Stimulated activated CD8-positive, alpha-beta memory T cell treated with anti-CD3 and anti-CD28 coated beads, Interleukin-2, amount 100 ng/mL, for 48 hours (primary cell): ENCODE data around the gene IDH3B.
"Not testable (repeated sequence)": the region's sequence is repeated elsewhere in the genome, so short reads cannot be mapped to it uniquely, and the experiment has no call there.

Experiments
- DNase-seq, 2 donors: peaks; one replicate each; pipeline ENCODE4 v3.0.0-alpha.2; 2020; ENCODE audit warnings: low read depth in 2 of 2

IDH3B gene

DNA sequence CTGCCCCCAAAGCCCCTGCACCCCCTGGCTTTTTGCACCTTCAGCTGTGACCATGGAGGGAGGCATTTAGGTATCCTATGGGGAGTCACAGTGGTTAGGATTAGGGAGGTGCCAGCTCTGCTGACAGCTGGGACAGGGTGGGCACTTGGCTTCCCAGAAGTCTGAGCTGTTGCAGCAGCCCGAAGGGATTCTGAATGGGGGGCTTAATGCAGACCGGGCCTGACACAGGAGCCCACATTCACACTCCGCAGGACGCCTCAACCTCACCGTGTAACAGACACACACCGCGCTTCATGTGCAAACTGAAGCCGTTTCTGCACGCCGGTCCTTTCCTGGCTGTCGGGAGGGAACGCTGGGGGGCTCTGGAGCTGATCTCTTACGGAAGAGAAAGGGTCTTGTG is 30.5 kb upstream of the IDH3B start:
- no peak for DNase-seq

GRCh38 chr20:2694008-2694471 is 30.0 kb upstream of the IDH3B start:
- DNase-seq, result no peak

GRCh38 chr20:2693286-2694007 is 29.4 kb upstream of the IDH3B start:
- peak in 1 of 2 donors; percentile 12 for DNase-seq

GRCh38 chr20:2692886-2693285 is 28.9 kb upstream of the IDH3B start:
- no peak for DNase-seq

DNA sequence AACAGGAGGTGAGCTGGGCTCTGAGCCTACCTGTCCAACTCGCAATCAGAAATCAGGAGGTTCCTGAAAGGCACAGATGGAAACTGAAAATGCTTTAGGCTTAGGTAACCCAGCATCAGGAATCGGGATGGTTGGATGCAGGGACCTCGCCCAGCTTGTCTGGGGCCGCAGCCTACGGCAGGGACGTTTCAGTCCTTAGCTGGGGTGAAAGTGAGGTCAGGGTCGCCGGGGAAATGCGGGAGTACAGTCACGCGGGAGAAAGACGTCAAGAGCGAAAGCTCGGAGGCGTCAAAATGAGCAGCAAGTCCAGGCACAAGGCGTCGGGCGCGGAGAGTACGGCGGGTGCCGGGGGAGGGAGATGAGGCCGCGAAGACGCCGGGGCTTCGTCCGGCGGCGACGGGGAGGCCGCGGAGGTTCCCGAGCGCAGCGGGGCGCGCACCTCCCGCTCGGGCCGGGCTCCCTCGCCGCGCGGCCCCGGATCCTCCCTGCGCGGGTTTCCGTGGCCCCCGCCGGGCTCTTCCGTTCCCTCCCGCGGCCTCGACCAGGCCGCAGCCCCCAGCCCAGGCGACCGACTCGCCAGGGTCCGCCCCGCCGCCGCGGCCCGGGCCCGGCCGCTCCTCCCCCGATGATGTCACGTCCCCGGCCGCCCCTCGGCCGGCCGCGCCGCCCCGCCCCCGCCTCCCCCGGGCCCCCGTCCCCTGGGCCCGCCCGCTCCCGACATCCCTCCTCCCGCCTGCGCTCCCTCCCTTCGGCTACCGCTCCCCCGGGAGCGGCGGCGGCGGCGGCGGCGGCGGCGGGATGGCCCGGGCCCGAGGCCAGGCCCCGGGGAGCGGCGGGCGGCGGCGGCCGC is 28.2 kb upstream of the IDH3B start, which contains the start of gene EBF4:
TSS of gene EBF4 (plus strand) at position 745 of the 850 bp plus-strand sequence. CDS start 866 bp downstream, outside the sequence.
- no peak for DNase-seq

DNA sequence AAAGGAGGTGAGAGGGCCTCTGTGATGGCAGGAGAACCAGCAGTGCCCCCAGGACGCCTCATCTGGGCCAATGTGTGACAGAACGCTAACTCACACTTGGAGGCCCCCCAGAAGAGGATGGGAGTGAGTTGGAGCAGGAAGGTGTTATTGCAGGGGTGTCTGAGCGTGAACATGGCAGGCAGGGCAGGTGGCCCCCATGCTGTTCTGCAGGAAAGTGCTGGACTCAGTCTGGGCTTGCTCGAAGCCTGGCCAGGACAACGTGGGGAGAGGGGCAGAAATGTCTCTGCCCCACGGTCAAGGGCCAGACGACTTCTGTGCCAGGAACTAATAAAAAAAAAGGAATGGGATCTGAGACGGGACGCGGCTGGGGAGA is 27.6 kb upstream of the IDH3B start:
- DNase-seq, result no peak

DNA sequence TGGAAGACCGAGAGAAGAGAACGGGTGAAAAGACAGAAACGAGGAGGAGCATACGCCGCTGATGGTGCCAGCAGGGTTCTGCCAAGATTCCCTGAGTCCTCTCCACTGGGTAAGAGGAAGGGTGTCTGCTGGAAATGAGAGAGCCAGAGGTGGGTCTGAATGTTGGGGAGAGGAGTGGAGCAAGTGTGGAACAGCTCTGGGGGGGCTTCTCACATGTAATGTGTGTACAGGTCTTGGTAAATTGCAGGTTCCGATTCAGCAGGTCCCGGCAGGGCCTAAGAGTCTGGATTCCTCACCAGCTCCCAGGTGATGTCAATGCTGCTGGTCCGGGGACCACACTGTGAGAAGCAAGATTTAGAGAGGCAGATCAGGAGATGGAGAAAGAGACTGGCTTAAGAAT is 27.1 kb upstream of the IDH3B start:
- DNase-seq, result no peak

DNA sequence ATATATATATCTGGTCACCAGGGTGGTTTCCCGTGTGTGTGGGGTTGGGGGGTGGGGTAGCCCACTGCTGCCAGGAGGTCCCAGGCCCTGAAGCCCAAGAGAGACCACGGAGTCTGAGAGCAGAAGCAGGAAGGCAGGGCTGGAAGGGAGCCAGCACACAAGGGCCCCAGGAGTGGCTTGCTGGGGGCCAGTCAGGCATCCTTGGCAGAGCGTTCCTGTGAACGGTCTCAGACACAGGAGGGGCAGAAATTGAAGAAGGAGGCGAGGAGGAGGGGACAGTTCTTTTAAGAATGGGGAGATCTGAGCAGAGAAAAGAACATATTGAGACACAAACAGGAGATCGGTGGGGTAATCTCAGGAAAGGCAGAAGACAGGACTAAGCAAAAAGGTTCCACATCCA is 26.7 kb upstream of the IDH3B start:
- no peak for DNase-seq

DNA sequence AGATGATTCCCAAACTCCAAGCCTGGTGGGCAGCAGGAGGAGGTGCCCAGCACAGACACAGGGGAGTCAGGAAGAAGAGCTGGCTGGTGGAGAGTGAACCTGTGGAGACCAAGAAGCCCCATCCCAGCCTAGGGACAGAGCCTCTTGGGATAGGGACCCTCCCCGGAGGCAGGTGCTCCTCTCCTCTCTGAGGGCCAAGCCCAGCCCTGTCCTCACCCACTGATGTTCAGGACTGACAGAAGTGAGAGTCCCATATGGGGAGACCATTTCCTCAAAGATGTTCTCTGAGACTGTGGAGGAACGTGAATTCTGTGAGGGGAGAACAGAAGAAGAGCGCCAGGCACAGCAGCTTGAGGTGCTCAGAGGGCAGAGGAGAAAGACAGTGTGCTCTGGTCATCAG is 26.2 kb upstream of the IDH3B start:
- DNase-seq, result no peak

DNA sequence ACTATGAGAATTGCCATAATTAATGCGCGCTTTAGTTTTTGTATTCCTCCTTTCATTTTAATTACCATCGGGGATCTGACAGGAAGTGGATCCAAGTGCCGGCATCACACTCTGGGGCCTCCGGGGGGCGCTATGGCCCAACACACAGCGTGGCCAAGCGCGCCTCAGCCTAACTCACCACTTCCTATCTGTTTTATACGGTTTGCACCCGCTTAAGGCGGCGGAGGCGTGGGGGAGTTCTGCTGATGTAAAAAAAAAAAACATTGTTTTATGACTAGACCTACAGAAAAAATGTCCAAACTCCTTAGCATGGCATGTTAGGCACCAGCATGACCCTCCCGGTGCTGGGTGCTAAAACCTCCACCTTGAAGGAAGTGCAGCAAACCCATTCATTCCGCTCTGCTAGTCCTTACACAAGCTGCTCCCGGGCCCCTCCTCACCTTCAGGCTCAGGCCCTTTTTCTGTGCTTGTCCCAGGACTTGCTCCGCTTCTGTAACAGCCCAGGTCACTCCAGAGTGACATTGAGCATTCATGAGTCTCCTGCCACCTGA is 24.1 kb upstream of the IDH3B start:
- DNase-seq, result peak; percentile 66 to 67

- DNase-seq, result no peak
These were observed 23.5 kb upstream of the IDH3B start for GRCh38 chr20:2687514-2687913.

GRCh38 chr20:2684817-2685216 is 20.8 kb upstream of the IDH3B start:
- DNase-seq, result not testable (repeated sequence)

- not testable (repeated sequence) for DNase-seq
These were observed 18.0 kb upstream of the IDH3B start for GRCh38 chr20:2682040-2682439.

DNA sequence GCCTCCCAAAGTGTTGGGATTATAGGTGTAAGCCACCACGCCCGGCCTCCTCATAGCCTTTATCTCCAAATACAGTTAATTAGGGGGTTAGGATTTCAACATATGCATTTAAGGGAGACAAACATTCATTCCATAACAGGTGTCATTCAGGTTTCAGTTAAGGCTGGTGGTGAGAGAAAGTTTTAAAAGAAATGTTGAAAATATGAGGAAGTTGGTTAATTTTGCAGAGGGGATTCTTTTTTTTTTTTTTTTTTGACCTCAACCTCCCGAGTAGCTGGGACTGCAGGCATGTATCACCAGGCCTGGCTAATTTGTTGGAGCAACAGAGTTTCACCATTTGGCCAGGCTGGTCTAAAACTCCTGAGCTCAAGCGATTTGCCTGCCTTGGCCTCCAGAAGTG is 16.0 kb upstream of the IDH3B start:
- no peak for DNase-seq

DNA sequence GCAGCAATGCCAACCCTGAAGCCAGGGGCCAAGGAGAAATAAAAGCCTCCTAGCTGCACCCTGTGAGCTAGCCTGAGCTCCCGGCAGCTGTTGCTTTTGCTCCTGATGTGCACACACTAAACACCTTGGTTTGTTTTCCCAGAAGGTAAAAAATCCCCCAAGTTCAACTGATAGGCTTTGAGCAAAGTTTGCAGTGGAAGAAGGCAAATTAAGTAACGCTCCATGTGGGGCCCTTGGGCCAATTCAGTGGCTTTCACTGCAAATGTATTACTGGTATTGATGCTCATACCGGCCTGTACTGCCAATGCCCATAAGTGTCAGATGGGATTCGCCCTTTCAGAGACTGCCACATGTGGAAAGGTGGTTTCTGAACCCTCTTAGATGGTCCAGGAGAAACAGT is 9.4 kb upstream of the IDH3B start:
- DNase-seq, result no peak

GRCh38 chr20:2672446-2672845 is 8.4 kb upstream of the IDH3B start:
- DNase-seq, result no peak

GRCh38 chr20:2671977-2672376 is 8.0 kb upstream of the IDH3B start:
- no peak for DNase-seq

DNA sequence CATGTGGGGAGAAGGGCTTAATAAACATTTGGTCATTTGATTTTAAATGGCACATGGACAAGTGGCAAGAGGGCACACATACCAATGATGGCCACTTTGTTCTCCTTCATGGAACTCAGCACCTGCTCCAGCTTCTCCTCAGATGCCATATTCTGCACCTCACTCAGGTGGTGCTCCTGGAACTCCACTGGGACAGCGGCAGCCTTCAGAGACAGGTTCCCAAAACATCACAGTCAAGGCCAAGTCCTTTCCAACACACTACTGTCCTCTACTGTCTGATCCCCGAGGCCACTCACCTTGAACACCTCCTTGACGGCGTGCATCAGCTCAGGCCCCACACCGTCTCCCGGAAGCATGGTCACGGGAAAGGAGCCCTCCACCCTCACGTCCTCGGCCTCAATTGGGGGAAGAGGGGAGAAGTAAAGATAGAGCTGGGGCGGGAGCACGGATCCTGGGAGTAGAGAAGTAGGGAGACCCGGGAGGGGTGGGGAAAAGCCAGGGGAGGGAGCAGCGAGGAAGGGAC is 591 bp downstream of the IDH3B start:
- no peak for DNase-seq

GRCh38 chr20:2659547-2659946 is 4.5 kb downstream of the IDH3B start:
- no peak for DNase-seq

DNA sequence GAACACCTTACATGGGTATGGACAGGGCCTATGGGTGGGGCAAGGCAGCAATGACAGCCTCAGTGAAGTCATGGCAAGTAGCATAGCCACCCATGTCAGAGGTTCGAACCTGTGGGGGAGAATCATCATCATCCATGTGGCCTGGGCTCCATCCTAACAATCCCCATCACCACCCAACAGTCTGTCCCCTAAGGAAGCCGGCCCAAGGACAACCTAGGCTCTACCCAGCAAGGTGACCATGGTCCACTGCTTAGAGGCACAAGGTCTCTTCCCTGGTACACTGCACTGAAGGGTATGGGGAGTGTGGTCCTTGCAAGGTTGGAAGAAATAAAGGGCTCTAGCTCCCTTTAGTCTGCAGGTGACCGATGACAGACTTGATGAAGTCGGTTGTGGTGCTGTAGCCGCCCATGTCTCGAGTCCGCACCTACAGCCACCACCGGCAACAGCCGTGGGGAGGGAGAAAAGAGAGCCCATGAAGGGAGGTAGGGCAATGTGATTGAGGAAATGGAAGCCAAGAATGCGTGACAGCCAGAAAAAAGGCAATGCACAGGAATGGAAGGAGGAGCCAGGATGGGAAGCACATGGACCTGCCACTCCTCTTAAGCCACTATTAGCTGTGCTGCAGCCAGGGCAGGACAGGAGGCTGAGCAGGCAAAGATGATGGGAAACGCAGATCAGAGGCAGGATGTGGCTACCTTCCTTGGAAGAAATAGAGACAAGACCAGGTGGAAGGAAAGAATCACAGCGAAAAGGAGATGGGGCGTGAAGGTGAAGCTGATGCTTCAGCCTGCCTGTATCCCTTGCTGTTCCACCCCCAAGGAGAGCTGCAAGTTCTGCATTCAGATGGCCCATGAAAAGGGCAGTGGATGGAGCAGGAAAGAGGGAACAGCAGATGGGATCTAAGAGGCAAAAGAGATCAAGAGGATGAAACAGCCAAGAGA is 5.3 kb downstream of the IDH3B start:
- DNase-seq, result peak in 1 of 2 donors; percentile 11

DNA sequence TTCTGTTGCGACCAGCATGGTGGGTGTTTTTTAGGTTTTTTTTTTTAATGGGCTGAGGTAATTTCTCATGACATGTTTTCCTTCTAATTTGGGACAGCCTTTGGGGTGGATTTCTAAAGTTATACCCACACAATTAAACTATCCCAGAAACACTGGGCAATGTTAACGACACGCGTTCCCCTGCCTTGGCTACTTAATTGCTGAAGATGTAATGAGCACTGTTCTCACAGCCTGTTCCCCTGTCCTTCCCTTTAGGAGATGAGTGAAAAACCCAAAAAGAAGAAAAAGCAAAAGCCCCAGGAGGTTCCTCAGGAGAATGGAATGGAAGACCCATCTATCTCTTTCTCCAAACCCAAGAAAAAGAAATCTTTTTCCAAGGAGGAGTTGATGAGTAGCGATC is 6.3 kb downstream of the IDH3B start:
- DNase-seq, result no peak
